Adrenal gland (tissue), 12 donors: Measurements from ENCODE around the gene IL13RA1. TPM values are rescaled to one million over a fixed set of nuclear protein-coding genes. Genes with fewer than 3 reads are reported as not detected.

Experiments used
- DNase-seq, 7 donors: peaks; one replicate each; pipeline ENCODE4 v3.0.0-alpha.2; 2019 to 2020
- H3K27ac ChIP-seq, 5 donors: fragments of 200-600 bp; sonication (generic) in 4 of 5; 1 replicate in 3 of 5; 2 replicates in 2 of 5; pipeline versions ENCODE4 v1.5.1 to v1.8.0; 2016 to 2020; ENCODE audit warnings: mild to moderate bottlenecking in 1 of 5
- H3K27me3 ChIP-seq: fragments of 200-600 bp; 2 replicates; pipeline ENCODE4 v1.8.0; 2021
- H3K36me3 ChIP-seq, 2 donors: fragments of 200-600 bp; replicated peaks in 1 of 2; 1 replicate in 1 of 2; 2 replicates in 1 of 2; pipeline versions ENCODE4 v1.5.1 to v1.8.0; 2018 to 2022
- H3K4me1 ChIP-seq, 2 donors: fragments of 200-600 bp; replicated peaks in 1 of 2; 1 replicate in 1 of 2; 2 replicates in 1 of 2; pipeline versions ENCODE4 v1.5.1 to v1.8.0; 2018 to 2021
- H3K4me3 ChIP-seq, 4 donors: fragments of 200-600 bp; sonication (generic) in 3 of 4; one replicate each; pipeline ENCODE4 v1.5.1; 2016 to 2018
- H3K9me3 ChIP-seq, 3 donors: fragments of 200-600 bp; sonication (generic) in 1 of 3; replicated peaks in 1 of 3; 1 replicate in 2 of 3; 2 replicates in 1 of 3; pipeline versions ENCODE4 v1.5.1 to v1.8.0; 2016 to 2021
- CTCF ChIP-seq, 6 experiments: fragments of 450-650 bp in 4 of 6; fragments of 200-600 bp in 2 of 6; sonication (generic) in 1 of 6; IDR thresholded peaks; 1 replicate in 5 of 6; 2 replicates in 1 of 6; pipeline versions ENCODE4 v1.5.1 to v1.8.0; 2016 to 2021; ENCODE audit warnings: antibody characterized with exemption in 6 of 6, mild to moderate bottlenecking in 2 of 6, moderate library complexity in 1 of 6
- POLR2A ChIP-seq, 2 donors: fragments of 450-650 bp; IDR thresholded peaks; one replicate each; pipeline ENCODE4 v1.6.1; 2017; ENCODE audit warnings: antibody characterized with exemption in 2 of 2, mild to moderate bottlenecking in 2 of 2, moderate library complexity in 1 of 2
- WGBS, 4 donors: extraction: QIAGEN DNeasy Blood & Tissue Kit in 2 of 4; methylation state at CpG; one replicate each; pipeline versions ENCODE4 v1.1.5 to v1.1.7; 2013 to 2017; 5-methylcytosine and 5-hydroxymethylcytosine counted together
- intact Hi-C, 2 donors: fragments of 100-400 bp; cut with DNase I; formaldehyde crosslinking; loops; one replicate each; pipeline versions ENCODE4 v1.14.1 to v1.15.0; 2022 to 2023
- polyA plus RNA-seq, 3 donors: library from polyadenylated mRNA; stranded (reverse); fragments of 200-250 nt in 2 of 3; fragments of 350-450 nt in 1 of 3; fragmentation: Illumina TruSeq in 1 of 3; extraction: RNeasy Lipid Tissue Mini Kit (QIAGEN cat#74804) in 1 of 3; gene quantifications; one replicate each; pipeline ENCODE4 v1.2.3, GENCODE V29; 2013 to 2014
- total RNA-seq, 9 donors: library from RNA; depleted of rRNA in 4 of 9; stranded (reverse); fragments of >200 nt in 4 of 9; fragments of 120-200 nt in 1 of 9; fragmentation: NEBNext Ultra II Directional in 1 of 9; extraction: Animal tissue kit (Norgen Biotek cat#: 25700) in 1 of 9; gene quantifications; one replicate each; pipeline versions ENCODE4 v1.1.0 to v1.2.4, GENCODE V29; 2013 to 2023
- donor health status: healthy with polysubstance abuse.
- donor health status: Bipolar disorder and iron deficiency.
- donor health status: DM: yes; HTN: yes; CAD: no.
- donor health status: DM: no; HTN: no; CAD: no.
- donor health status: DM: no; HTN: no; CAD: no.
- donor health status: DM: yes; HTN: yes; CAD: no.

IL13RA1 gene
- total and polyA plus RNA-seq, 12 donors, result 19.0 to 93.6 (median 51.0) TPM

GRCh38 chrX:118764122-118764521 lies 36.7 kb downstream of the IL13RA1 start:
- no peak overlapping the region for H3K4me3 ChIP-seq
- no peaks in the 10 kb centered on the region for H3K4me1 ChIP-seq
- no peaks in the 10 kb centered on the region for H3K9me3 ChIP-seq
- no peak for DNase-seq
- no peaks in the 10 kb centered on the region for H3K27me3 ChIP-seq
- no peak for TF ChIP-seq CTCF (IDR thresholded peaks at IDR 0.05)
- no peak for TF ChIP-seq POLR2A (IDR thresholded peaks at IDR 0.05)
- H3K27ac ChIP-seq, result no peak overlapping the region
- intact Hi-C loops, result no loop called here
- WGBS, 4 donors, result 46 to 100% (median 76%) methylated on average over 3 to 4 of the region's 4 CpGs
- peaks cover 0 to 12% of the 10 kb centered on the region in 2 donors for H3K36me3 ChIP-seq

- H3K27me3 ChIP-seq, result no peaks in the 10 kb centered on the region
- H3K36me3 ChIP-seq, result peaks cover 0 to 8% of the 10 kb centered on the region in 2 donors
- intact Hi-C loops, result no loop called here
- no peak for TF ChIP-seq CTCF (IDR thresholded peaks at IDR 0.05)
- no peak for TF ChIP-seq POLR2A (IDR thresholded peaks at IDR 0.05)
- H3K4me3 ChIP-seq, result no peak overlapping the region
- H3K9me3 ChIP-seq, result no peaks in the 10 kb centered on the region
- no peak overlapping the region for H3K27ac ChIP-seq
- no peaks in the 10 kb centered on the region for H3K4me1 ChIP-seq
- WGBS, 4 donors, result 92 to 98% (median 95%) methylated on average over 11 to 38 of the region's 38 CpGs
- no peak for DNase-seq
Measured at GRCh38 chrX:118770133-118770760, 42.8 kb downstream of the IL13RA1 start.

- Histone ChIP-seq H3K9me3 (no peaks in the 10 kb centered on the region), H3K4me3 (no peak overlapping the region), H3K27ac (no peak overlapping the region), H3K27me3 (peaks cover 3% of the 10 kb centered on the region), H3K36me3 (peaks cover 0 to 8% of the 10 kb centered on the region in 2 donors), H3K4me1 (no peaks in the 10 kb centered on the region)
- WGBS, 4 donors, result 80 to 92% (median 86%) methylated on average over 4 of the region's 4 CpGs
- intact Hi-C loops, result no loop called here
- no peak for TF ChIP-seq POLR2A (IDR thresholded peaks at IDR 0.05)
- no peak for TF ChIP-seq CTCF (IDR thresholded peaks at IDR 0.05)
- no peak for DNase-seq
Measured at GRCh38 chrX:118772051-118772450, 44.6 kb downstream of the IL13RA1 start.

GRCh38 chrX:118773782-118774181 lies 46.4 kb downstream of the IL13RA1 start:
- no peak overlapping the region for H3K4me3 ChIP-seq
- peaks cover 0 to 6% of the 10 kb centered on the region in 2 donors for H3K36me3 ChIP-seq
- H3K27me3 ChIP-seq, result peaks cover 3% of the 10 kb centered on the region
- no peak for DNase-seq
- intact Hi-C loops, result no loop called here
- 89 to 97% (median 93%) methylated on average over 5 of the region's 5 CpGs for WGBS, 4 donors
- H3K27ac ChIP-seq, result no peak overlapping the region
- no peaks in the 10 kb centered on the region for H3K4me1 ChIP-seq
- TF ChIP-seq POLR2A (IDR thresholded peaks at IDR 0.05) (no peak), CTCF (IDR thresholded peaks at IDR 0.05) (no peak)
- H3K9me3 ChIP-seq, result no peaks in the 10 kb centered on the region
